ENCODE results near the gene NT5DC4.

The NT5DC4 gene

GRCh38 chr2:112733871-112734270, 13.1 kb downstream of the NT5DC4 start:
- TF ChIP-seq CTCF (IDR thresholded peaks at IDR 0.05; ENCODE audit: low read length) (no peak), EZH2phosphoT487 (IDR thresholded peaks at IDR 0.05; ENCODE audit: low read length) (no peak), EZH2 (optimal IDR thresholded peaks at IDR 0.05; ENCODE audit: low read depth, low read length) (no peak)
- no peaks in the 10 kb centered on the region for H3K79me2 ChIP-seq (ENCODE audit: low read length)
- no peaks in the 10 kb centered on the region for H3K27me3 ChIP-seq (replicated peaks; ENCODE audit: insufficient read depth, low read length)
- no peaks in the 10 kb centered on the region for H3K9me3 ChIP-seq (replicated peaks; ENCODE audit: insufficient read depth, low read length)
- DNase-seq = no peak
- no peaks in the 10 kb centered on the region for H4K20me1 ChIP-seq (ENCODE audit: insufficient read depth, low read length)
- H3K9ac ChIP-seq (ENCODE audit: low read length) = no peak overlapping the region
- H3K9me2 ChIP-seq (replicated peaks; ENCODE audit: insufficient read depth, low read length) = no peaks in the 10 kb centered on the region
- no peaks in the 10 kb centered on the region for H3F3A ChIP-seq (ENCODE audit: insufficient read depth, low read length)
- H3K4me1 ChIP-seq (ENCODE audit: low read length) = no peaks in the 10 kb centered on the region
- peaks cover 4% of the 10 kb centered on the region for H3K36me3 ChIP-seq (replicated peaks; ENCODE audit: insufficient read depth, low read length)
- H3K27ac ChIP-seq (ENCODE audit: low read length) = no peak overlapping the region
- no peak overlapping the region for H3K4me2 ChIP-seq (ENCODE audit: low read depth, low read length)
- no peak overlapping the region for H2AFZ ChIP-seq (ENCODE audit: low read length)
- H3K4me3 ChIP-seq (ENCODE audit: low read length) = no peak overlapping the region

GRCh38 chr2:112737542-112738232, 16.9 kb downstream of the NT5DC4 start:
- Histone ChIP-seq H2AFZ (ENCODE audit: low read length) (no peak overlapping the region), H3K27ac (ENCODE audit: low read length) (no peak overlapping the region), H3K36me3 (replicated peaks; ENCODE audit: insufficient read depth, low read length) (peaks cover 16% of the 10 kb centered on the region), H3K4me1 (ENCODE audit: low read length) (no peaks in the 10 kb centered on the region), H3K9me2 (replicated peaks; ENCODE audit: insufficient read depth, low read length) (no peaks in the 10 kb centered on the region), H3K27me3 (replicated peaks; ENCODE audit: insufficient read depth, low read length) (no peaks in the 10 kb centered on the region), H3K9ac (ENCODE audit: low read length) (no peak overlapping the region), H3F3A (ENCODE audit: insufficient read depth, low read length) (no peaks in the 10 kb centered on the region), H4K20me1 (ENCODE audit: insufficient read depth, low read length) (no peaks in the 10 kb centered on the region), H3K9me3 (replicated peaks; ENCODE audit: insufficient read depth, low read length) (no peaks in the 10 kb centered on the region), H3K79me2 (ENCODE audit: low read length) (no peaks in the 10 kb centered on the region), H3K4me3 (ENCODE audit: low read length) (no peak overlapping the region), H3K4me2 (ENCODE audit: low read depth, low read length) (no peak overlapping the region)
- DNase-seq = no peak
- TF ChIP-seq CTCF (IDR thresholded peaks at IDR 0.05; ENCODE audit: low read length) = no peak
- no peak for TF ChIP-seq EZH2phosphoT487 (IDR thresholded peaks at IDR 0.05; ENCODE audit: low read length)
- TF ChIP-seq EZH2 (optimal IDR thresholded peaks at IDR 0.05; ENCODE audit: low read depth, low read length) = no peak

- Histone ChIP-seq H4K20me1 (ENCODE audit: insufficient read depth, low read length) (no peaks in the 10 kb centered on the region), H3K4me2 (ENCODE audit: low read depth, low read length) (no peak overlapping the region), H3K36me3 (replicated peaks; ENCODE audit: insufficient read depth, low read length) (peaks cover 16% of the 10 kb centered on the region)
These were observed 19.7 kb downstream of the NT5DC4 start for GRCh38 chr2:112740527-112740926.

More at GRCh38 chr2:112740527-112740926, 19.7 kb downstream of the NT5DC4 start:
- H3K27me3 ChIP-seq (replicated peaks; ENCODE audit: insufficient read depth, low read length) = no peaks in the 10 kb centered on the region
- H3K9me3 ChIP-seq (replicated peaks; ENCODE audit: insufficient read depth, low read length) = no peaks in the 10 kb centered on the region
- TF ChIP-seq EZH2phosphoT487 (IDR thresholded peaks at IDR 0.05; ENCODE audit: low read length) (no peak), EZH2 (optimal IDR thresholded peaks at IDR 0.05; ENCODE audit: low read depth, low read length) (no peak), CTCF (IDR thresholded peaks at IDR 0.05; ENCODE audit: low read length) (no peak)
- H3K4me3 ChIP-seq (ENCODE audit: low read length) = no peak overlapping the region
- H3K9me2 ChIP-seq (replicated peaks; ENCODE audit: insufficient read depth, low read length) = no peaks in the 10 kb centered on the region
- no peak for DNase-seq
- H3K79me2 ChIP-seq (ENCODE audit: low read length) = 0 out of 2 replicates have a peak, but pooled peaks cover under 1% of the 10 kb centered on the region
- H3K9ac ChIP-seq (ENCODE audit: low read length) = no peak overlapping the region
- H3K4me1 ChIP-seq (ENCODE audit: low read length) = no peaks in the 10 kb centered on the region
- H2AFZ ChIP-seq (ENCODE audit: low read length) = no peak overlapping the region
- no peaks in the 10 kb centered on the region for H3F3A ChIP-seq (ENCODE audit: insufficient read depth, low read length)
- no peak overlapping the region for H3K27ac ChIP-seq (ENCODE audit: low read length)

Data from MM.1S (cell line).